BE2C (cell line): ENCODE data around the gene TMEM247. TPM values are rescaled to one million over a fixed set of nuclear protein-coding genes. Genes with fewer than 3 reads are reported as not detected.
A peak's percentile ranks its signal among the peaks of the same experiment; 100 is the strongest.

Experiments
- DNase-seq: peaks from one replicate; pipeline ENCODE4 v3.0.0-alpha.2; 2020
- H3K27me3 ChIP-seq: fragments of 250-450 bp; sonication (Bioruptor Pico); 2 replicates; pipeline ENCODE4 v1.5.1; 2020; ENCODE audit warnings: mild to moderate bottlenecking
- H3K36me3 ChIP-seq: fragments of 250-450 bp; sonication (Bioruptor Pico); 2 replicates; pipeline ENCODE4 v1.5.1; 2020; ENCODE audit warnings: mild to moderate bottlenecking
- H3K4me1 ChIP-seq: fragments of 250-450 bp; sonication (Bioruptor Pico); 2 replicates; pipeline ENCODE4 v1.5.1; 2020
- H3K4me3 ChIP-seq: 2 replicates; pipeline ENCODE4 v1.5.1; 2011; ENCODE audit warnings: low read depth, low read length
- H3K9me3 ChIP-seq: fragments of 250-450 bp; sonication (Bioruptor Pico); 2 replicates; pipeline ENCODE4 v1.5.1; 2020
- CTCF ChIP-seq: IDR thresholded peaks from 2 replicates; pipeline ENCODE4 v1.5.1; 2012; ENCODE audit warnings: mild to moderate bottlenecking, low read depth, low read length
- polyA plus RNA-seq: library from polyadenylated mRNA; unstranded; fragments of >200 nt; gene quantifications from one replicate; pipeline ENCODE4 v1.2.1, GENCODE V29; 2012; ENCODE audit warnings: low read depth, missing spikeins; ENCODE audit not compliant: insufficient read length, insufficient read depth

Gene TMEM247
- not detected for polyA plus RNA-seq

GRCh38 chr2:46479265-46479664, at the start of gene TMEM247:
Gene TMEM247, plus strand, starts transcription at chr2:46479565.
- H3K4me3 ChIP-seq: no peak within 1 kb of the TSS
- H3K9me3 ChIP-seq: no peaks in the 10 kb centered on the region; the same call in 1 of the 2 replicates
- DNase-seq: no peak
- no peaks in the 10 kb centered on the region for H3K4me1 ChIP-seq
- no peaks in the 10 kb centered on the region for H3K36me3 ChIP-seq
- TF ChIP-seq CTCF: no peak
- H3K27me3 ChIP-seq: no peaks in the 10 kb centered on the region

- no peaks in the 10 kb centered on the region for H3K27me3 ChIP-seq
- H3K4me3 ChIP-seq: no peak overlapping the region
- no peak for DNase-seq
- no peaks in the 10 kb centered on the region for H3K4me1 ChIP-seq
- no peaks in the 10 kb centered on the region for H3K36me3 ChIP-seq
- H3K9me3 ChIP-seq: no peaks in the 10 kb centered on the region
- no peak for TF ChIP-seq CTCF
These were observed 49.0 kb upstream of the TMEM247 start for GRCh38 chr2:46430413-46430812.

- Histone ChIP-seq H3K27me3 (no peaks in the 10 kb centered on the region), H3K4me1 (no peaks in the 10 kb centered on the region), H3K36me3 (no peaks in the 10 kb centered on the region), H3K9me3 (no peaks in the 10 kb centered on the region), H3K4me3 (no peak overlapping the region)
- DNase-seq: no peak
- no peak for TF ChIP-seq CTCF
These were observed 48.4 kb upstream of the TMEM247 start for GRCh38 chr2:46430992-46431391.

- no peaks in the 10 kb centered on the region for H3K9me3 ChIP-seq
- H3K36me3 ChIP-seq: no peaks in the 10 kb centered on the region
- TF ChIP-seq CTCF: peak; percentile 16; the same call in 1 of the 2 replicates
- no peaks in the 10 kb centered on the region for H3K4me1 ChIP-seq
- peak; percentile 33 for DNase-seq
- no peaks in the 10 kb centered on the region for H3K27me3 ChIP-seq
- H3K4me3 ChIP-seq: no peak overlapping the region
These were observed 47.7 kb upstream of the TMEM247 start for GRCh38 chr2:46431481-46432235.

- TF ChIP-seq CTCF: no peak
These were observed 44.5 kb upstream of the TMEM247 start for GRCh38 chr2:46434851-46435273.

GRCh38 chr2:46435353-46435752, 44.0 kb upstream of the TMEM247 start:
- no peak for TF ChIP-seq CTCF
- H3K9me3 ChIP-seq: no peaks in the 10 kb centered on the region
- no peaks in the 10 kb centered on the region for H3K27me3 ChIP-seq
- H3K4me3 ChIP-seq: no peak overlapping the region
- H3K4me1 ChIP-seq: no peaks in the 10 kb centered on the region
- DNase-seq: no peak
- no peaks in the 10 kb centered on the region for H3K36me3 ChIP-seq

More at GRCh38 chr2:46434851-46435273, 44.5 kb upstream of the TMEM247 start:
- Histone ChIP-seq H3K4me1 (no peaks in the 10 kb centered on the region), H3K27me3 (no peaks in the 10 kb centered on the region), H3K4me3 (no peak overlapping the region), H3K9me3 (no peaks in the 10 kb centered on the region), H3K36me3 (no peaks in the 10 kb centered on the region)
- DNase-seq: no peak
